Testis (tissue), 3 donors: Measurements from ENCODE around the gene UGT1A4. TPM values are rescaled to one million over a fixed set of nuclear protein-coding genes. Genes with fewer than 3 reads are reported as not detected.
A peak's percentile ranks its signal among the peaks of the same experiment; 100 is the strongest.

Source experiments
- DNase-seq: peaks from one replicate; pipeline ENCODE4 v3.0.0-alpha.2; 2019
- H3K27ac ChIP-seq, 2 donors: fragments of 200-600 bp; sonication (generic); one replicate each; pipeline ENCODE4 v1.5.1; 2019
- H3K27me3 ChIP-seq: fragments of 200-600 bp; sonication (generic); one replicate; pipeline ENCODE4 v1.5.1; 2019
- H3K36me3 ChIP-seq: fragments of 200-600 bp; sonication (generic); one replicate; pipeline ENCODE4 v1.5.1; 2017; ENCODE audit warnings: low read depth; ENCODE audit errors: missing control alignments
- H3K4me1 ChIP-seq: fragments of 200-600 bp; sonication (generic); one replicate; pipeline ENCODE4 v1.5.1; 2019
- H3K4me3 ChIP-seq, 2 donors: fragments of 200-600 bp; sonication (generic); one replicate each; pipeline ENCODE4 v1.5.1; 2017 to 2019
- H3K9me3 ChIP-seq: fragments of 200-600 bp; sonication (generic); one replicate; pipeline ENCODE4 v1.5.1; 2017
- CTCF ChIP-seq, 3 experiments: fragments of 450-650 bp in 2 of 3; fragments of 200-600 bp in 1 of 3; sonication (generic) in 1 of 3; IDR thresholded peaks; one replicate each; pipeline ENCODE4 v1.5.1; 2016 to 2019; ENCODE audit warnings: antibody characterized with exemption in 3 of 3, mild to moderate bottlenecking in 2 of 3, moderate library complexity in 1 of 3
- POLR2A ChIP-seq: fragments of 450-650 bp; IDR thresholded peaks from one replicate; pipeline ENCODE4 v1.6.1; 2017; ENCODE audit warnings: antibody characterized with exemption, mild to moderate bottlenecking, moderate library complexity
- whole genome bisulfite sequencing, 2 donors: methylation state at CpG; one replicate each; pipeline ENCODE4 v1.1.5; 2018; 5-methylcytosine and 5-hydroxymethylcytosine counted together
- intact Hi-C: fragments of 100-400 bp; cut with DNase I; formaldehyde crosslinking; loops from one replicate; pipeline ENCODE4 v1.15.1; 2023; ENCODE audit warnings: low total_unique reads
- polyA plus RNA-seq: library from polyadenylated mRNA; stranded (reverse); fragments of 350-450 nt; fragmentation: Illumina TruSeq; extraction: RNeasy Lipid Tissue Mini Kit (QIAGEN cat#74804); gene quantifications from one replicate; pipeline ENCODE4 v1.2.3, GENCODE V29; 2014; ENCODE audit warnings: low read depth, low replicate concordance; ENCODE audit not compliant: insufficient read depth
- total RNA-seq, 2 donors: library from RNA; depleted of rRNA; stranded (reverse); fragments of >200 nt; gene quantifications; one replicate each; pipeline ENCODE4 v1.2.3, GENCODE V29; 2016

UGT1A4 gene
- total and polyA plus RNA-seq, 3 donors from 2014 or later: 0.25 TPM; not detected in 2

DNA sequence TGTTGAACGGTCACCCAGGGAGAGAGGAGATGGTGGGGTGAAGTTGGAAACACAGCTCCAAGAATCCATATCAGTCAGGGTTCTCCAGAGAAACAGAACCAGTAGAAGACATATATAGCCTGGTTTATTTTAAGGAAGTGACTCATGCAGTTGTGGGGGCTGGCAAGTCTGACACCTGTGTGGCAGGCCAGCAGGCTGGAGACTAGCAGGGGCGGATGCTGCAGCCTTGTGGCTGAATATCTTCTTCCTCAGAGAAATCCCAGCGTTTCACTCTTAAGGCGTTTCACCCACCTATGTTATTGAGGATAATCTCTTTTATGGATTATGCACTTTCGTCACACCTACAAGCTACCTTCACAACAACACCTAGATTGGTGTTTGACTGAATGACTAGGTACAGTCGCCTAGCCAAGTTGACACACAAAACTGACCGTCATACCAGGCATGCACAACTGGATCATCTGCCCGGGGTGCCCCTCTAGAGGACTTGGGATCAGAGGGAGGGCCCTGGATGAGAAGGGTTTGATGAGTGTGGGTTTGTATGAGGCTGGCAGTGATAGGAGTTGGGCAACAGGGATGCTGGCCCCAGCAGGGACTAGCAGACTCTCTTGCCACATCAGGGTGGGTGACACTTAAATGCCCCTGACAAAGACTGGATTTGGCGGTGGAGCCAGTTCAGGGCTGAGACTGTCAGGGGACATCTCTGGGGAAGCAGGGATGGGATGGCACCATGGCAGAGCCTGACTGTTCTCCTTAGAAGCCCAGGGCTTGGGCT is 83.0 kb downstream of the UGT1A4 start:
- no peak for TF ChIP-seq POLR2A
- DNase-seq: peak; percentile 6
- Histone ChIP-seq H3K27ac (no peak overlapping the region), H3K4me3 (no peak overlapping the region), H3K9me3 (no peaks in the 10 kb centered on the region), H3K36me3 (no peaks in the 10 kb centered on the region), H3K27me3 (no peaks in the 10 kb centered on the region), H3K4me1 (no peaks in the 10 kb centered on the region)
- intact Hi-C loops: no loop called here
- WGBS, 2 donors: 71 to 85% methylated on average over 9 of the region's 9 CpGs

DNA sequence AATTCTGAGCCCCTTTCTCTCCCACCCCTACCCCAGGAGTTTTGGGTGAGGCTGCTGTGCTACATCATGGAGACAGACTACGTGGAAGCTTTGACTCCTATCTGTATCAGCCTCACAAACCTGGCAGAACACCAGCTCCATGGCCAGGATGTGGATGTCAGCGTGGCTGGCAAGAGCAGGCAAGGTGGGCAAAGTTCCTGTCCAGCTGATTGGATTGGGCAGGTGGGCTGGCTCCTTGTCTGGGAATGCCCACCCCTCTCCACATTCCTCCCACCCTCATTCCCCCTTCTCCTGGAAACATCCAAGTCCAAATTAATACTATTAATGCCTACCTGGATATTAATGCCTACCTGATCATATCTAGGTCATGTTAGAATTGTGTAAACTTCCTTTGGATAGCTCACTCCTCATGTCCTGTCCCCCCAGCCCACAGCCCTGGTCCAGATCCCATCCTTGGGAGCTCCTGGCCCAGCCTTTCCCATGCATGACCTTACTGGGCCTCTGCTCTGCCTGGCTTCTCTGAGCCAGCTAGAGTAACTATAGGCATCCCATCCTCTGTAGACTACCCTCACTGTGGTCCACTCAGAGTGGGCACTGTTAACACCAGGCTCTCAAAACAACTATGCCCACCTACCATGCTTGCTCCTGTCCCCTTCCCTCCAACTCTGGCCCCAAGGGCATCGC is 83.7 kb downstream of the UGT1A4 start:
- no peaks in the 10 kb centered on the region for H3K27me3 ChIP-seq
- intact Hi-C loops: no loop called here
- no peaks in the 10 kb centered on the region for H3K9me3 ChIP-seq
- peak; percentile 9 for DNase-seq
- TF ChIP-seq POLR2A (no peak), CTCF (IDR thresholded peaks at IDR 0.05) (no peak)
- H3K4me1 ChIP-seq: no peaks in the 10 kb centered on the region
- H3K36me3 ChIP-seq: no peaks in the 10 kb centered on the region
- 74 to 77% methylated on average over 3 of the region's 3 CpGs for WGBS, 2 donors
- no peak overlapping the region for H3K27ac ChIP-seq
- H3K4me3 ChIP-seq: no peak overlapping the region

- H3K27ac ChIP-seq: no peak overlapping the region
- DNase-seq: peak; percentile 9
- intact Hi-C loops: no loop called here
- TF ChIP-seq CTCF (IDR thresholded peaks at IDR 0.05) (no peak), POLR2A (no peak)
- no peaks in the 10 kb centered on the region for H3K9me3 ChIP-seq
- no peak overlapping the region for H3K4me3 ChIP-seq
- no peaks in the 10 kb centered on the region for H3K27me3 ChIP-seq
- no peaks in the 10 kb centered on the region for H3K36me3 ChIP-seq
- no peaks in the 10 kb centered on the region for H3K4me1 ChIP-seq
- WGBS, 2 donors: 81 to 89% methylated on average over 1 to 2 of the region's 2 CpGs
These were observed 84.9 kb downstream of the UGT1A4 start for GRCh38 chr2:233803292-233803911.

GRCh38 chr2:233803994-233804393 is 85.5 kb downstream of the UGT1A4 start:
- Histone ChIP-seq H3K9me3 (no peaks in the 10 kb centered on the region), H3K4me1 (no peaks in the 10 kb centered on the region), H3K27me3 (no peaks in the 10 kb centered on the region), H3K4me3 (no peak overlapping the region), H3K36me3 (no peaks in the 10 kb centered on the region), H3K27ac (no peak overlapping the region)
- intact Hi-C loops: no loop called here
- DNase-seq: peak; percentile 9
- no peak for TF ChIP-seq POLR2A
- TF ChIP-seq CTCF (IDR thresholded peaks at IDR 0.05): no peak
- WGBS, 2 donors: 56 to 71% methylated on average over 4 to 8 of the region's 8 CpGs

- 78 to 85% methylated on average over 10 to 12 of the region's 12 CpGs for WGBS, 2 donors
These were observed 88.8 kb downstream of the UGT1A4 start for GRCh38 chr2:233807215-233807865.

More at GRCh38 chr2:233807215-233807865, 88.8 kb downstream of the UGT1A4 start:
- no peaks in the 10 kb centered on the region for H3K4me1 ChIP-seq
- no peaks in the 10 kb centered on the region for H3K27me3 ChIP-seq
- no peaks in the 10 kb centered on the region for H3K9me3 ChIP-seq
- H3K36me3 ChIP-seq: no peaks in the 10 kb centered on the region
- TF ChIP-seq POLR2A (no peak), CTCF (IDR thresholded peaks at IDR 0.05) (no peak)
- no peak overlapping the region for H3K4me3 ChIP-seq
- H3K27ac ChIP-seq: no peak overlapping the region
- DNase-seq: peak; percentile 6
- intact Hi-C loops: no loop called here
